ENCODE results near the gene FAU. TPM values are rescaled to one million over a fixed set of nuclear protein-coding genes. Genes with fewer than 3 reads are reported as not detected.
A peak's percentile ranks its signal among the peaks of the same experiment; 100 is the strongest.

FAU gene
- total RNA-seq, 1 donor from 2014 or later = 710 TPM

DNA sequence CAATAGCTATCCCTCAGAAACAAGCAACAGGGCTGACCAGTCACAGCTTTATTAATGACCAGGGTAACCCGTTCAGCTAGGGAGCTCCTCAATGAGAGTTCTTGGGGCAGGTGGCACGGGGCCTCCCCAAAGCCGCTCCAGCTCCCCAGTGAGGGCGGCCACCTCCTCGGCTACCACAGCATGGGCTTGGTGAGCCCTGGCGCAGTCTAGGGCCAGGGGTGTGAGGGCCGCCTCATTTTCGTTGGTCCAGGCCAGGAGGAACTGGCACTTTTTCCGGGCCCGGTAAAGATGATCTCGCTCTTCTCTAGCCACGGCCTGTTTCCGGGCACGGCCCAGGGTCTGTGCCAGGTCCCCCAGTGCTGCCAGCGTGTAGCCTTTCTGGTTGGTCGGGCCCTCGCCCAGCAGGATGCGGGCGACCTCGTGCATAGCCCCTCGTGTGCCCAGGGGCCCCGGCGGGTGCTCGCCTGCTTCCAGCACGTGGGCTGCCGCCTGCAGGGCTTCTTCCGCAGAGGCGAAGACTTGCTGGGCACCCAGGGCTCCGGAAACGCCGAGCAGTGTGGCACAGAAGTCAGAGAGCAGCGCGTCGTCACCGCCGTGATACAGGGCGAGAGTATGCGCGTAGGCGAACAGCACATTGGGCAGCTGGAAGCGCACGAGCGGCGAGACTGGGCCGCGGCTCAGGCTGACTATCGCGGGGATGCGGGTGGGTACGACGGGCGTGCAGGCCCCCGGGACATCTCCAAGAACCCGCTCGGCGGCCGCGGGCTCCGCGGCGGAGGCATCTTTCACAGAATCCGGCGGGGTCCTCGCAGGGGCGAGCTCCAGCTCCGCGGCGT, 5.3 kb downstream of the FAU start:
- peaks cover 2% of the 10 kb centered on the region for H3K27me3 Mint-ChIP-seq (ENCODE audit: low read depth)
- H3K27ac Mint-ChIP-seq = peak overlapping the region; percentile 83
- H3K36me3 Mint-ChIP-seq = peaks cover 10% of the 10 kb centered on the region
- no peaks in the 10 kb centered on the region for H3K9me3 Mint-ChIP-seq
- peak overlapping the region; percentile 85 for H3K4me3 Mint-ChIP-seq
- TF ChIP-seq, protein P1, sequence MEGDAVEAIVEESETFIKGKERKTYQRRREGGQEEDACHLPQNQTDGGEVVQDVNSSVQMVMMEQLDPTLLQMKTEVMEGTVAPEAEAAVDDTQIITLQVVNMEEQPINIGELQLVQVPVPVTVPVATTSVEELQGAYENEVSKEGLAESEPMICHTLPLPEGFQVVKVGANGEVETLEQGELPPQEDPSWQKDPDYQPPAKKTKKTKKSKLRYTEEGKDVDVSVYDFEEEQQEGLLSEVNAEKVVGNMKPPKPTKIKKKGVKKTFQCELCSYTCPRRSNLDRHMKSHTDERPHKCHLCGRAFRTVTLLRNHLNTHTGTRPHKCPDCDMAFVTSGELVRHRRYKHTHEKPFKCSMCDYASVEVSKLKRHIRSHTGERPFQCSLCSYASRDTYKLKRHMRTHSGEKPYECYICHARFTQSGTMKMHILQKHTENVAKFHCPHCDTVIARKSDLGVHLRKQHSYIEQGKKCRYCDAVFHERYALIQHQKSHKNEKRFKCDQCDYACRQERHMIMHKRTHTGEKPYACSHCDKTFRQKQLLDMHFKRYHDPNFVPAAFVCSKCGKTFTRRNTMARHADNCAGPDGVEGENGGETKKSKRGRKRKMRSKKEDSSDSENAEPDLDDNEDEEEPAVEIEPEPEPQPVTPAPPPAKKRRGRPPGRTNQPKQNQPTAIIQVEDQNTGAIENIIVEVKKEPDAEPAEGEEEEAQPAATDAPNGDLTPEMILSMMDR (IDR thresholded peaks at IDR 0.05; ENCODE audit: unreplicated experiment) = no peak
- peaks cover 36% of the 10 kb centered on the region for H3K4me1 Mint-ChIP-seq
- peak in 1 of 2 experiments; percentile 57 for DNase-seq (ENCODE audit: low spot score in 2 of 2, unreplicated experiment in 2 of 2)

DNA sequence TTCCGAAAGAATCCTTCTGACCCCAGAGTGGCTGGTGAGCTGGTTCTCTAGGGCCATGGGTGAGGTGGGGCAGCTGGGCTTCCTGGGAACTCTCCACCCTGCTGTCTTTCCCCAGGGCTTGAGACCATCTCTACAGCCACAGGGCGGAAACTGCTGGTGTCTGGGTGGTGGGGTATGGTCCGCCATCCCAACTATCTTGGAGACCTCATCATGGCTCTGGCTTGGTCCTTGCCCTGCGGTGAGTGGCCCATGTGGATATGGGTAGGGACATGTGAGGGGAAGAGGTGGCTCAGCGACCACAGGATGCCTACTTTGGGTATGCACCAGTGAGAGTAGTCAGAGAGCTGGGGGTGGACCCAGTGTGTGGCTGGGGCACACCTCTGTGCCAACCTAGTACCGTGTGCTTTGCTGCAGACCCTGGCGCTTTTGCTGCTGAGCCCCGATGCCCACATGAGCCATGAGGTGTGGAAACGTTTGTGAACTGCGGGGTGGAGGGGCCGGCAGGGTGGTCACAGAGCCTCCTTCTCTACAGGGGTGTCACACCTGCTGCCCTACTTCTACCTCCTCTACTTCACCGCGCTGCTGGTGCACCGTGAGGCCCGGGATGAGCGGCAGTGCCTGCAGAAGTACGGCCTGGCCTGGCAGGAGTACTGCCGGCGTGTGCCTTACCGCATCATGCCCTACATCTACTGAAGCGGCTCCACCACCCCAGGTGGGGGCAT, 6.4 kb downstream of the FAU start:
- no peak overlapping the region for H3K27ac Mint-ChIP-seq
- H3K4me1 Mint-ChIP-seq = peaks cover 37% of the 10 kb centered on the region
- TF ChIP-seq, protein P1 (IDR thresholded peaks at IDR 0.05; ENCODE audit: unreplicated experiment) = no peak
- no peaks in the 10 kb centered on the region for H3K9me3 Mint-ChIP-seq
- DNase-seq (ENCODE audit: low spot score in 2 of 2, unreplicated experiment in 2 of 2) = no peak
- H3K27me3 Mint-ChIP-seq (ENCODE audit: low read depth) = peaks cover 2% of the 10 kb centered on the region
- H3K4me3 Mint-ChIP-seq = peak overlapping the region; percentile 39
- peaks cover 10% of the 10 kb centered on the region for H3K36me3 Mint-ChIP-seq

DNA sequence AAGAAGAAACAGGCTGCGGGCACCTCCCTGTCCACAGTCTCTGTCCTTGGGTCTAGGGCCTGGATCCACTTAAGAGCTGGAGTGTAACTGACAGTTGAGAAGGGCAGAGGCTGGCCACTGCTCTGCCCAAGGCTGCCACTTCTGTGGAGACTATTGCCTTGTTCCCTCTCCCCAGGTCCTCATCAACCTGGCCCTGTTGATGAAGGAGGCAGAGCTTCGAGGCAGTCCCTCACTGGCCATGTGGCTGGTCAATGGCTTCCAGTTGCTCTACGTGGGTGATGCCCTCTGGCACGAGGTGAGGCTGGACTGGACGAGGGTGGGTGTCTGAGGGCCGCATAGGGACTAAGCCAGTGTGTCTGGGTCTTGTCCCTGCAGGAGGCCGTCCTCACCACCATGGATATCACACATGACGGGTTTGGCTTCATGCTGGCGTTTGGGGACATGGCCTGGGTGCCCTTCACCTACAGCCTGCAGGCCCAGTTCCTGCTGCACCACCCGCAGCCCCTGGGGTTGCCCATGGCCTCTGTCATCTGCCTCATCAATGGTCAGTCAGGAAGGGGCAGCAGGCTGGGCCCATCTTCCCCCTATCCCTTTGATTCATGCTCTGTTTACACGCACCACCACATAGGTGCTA, 7.3 kb downstream of the FAU start:
- Mint-ChIP-seq H3K4me3 (peak overlapping the region; percentile 39), H3K27ac (no peak overlapping the region), H3K36me3 (peaks cover 9% of the 10 kb centered on the region), H3K27me3 (ENCODE audit: low read depth) (peaks cover 2% of the 10 kb centered on the region), H3K9me3 (no peaks in the 10 kb centered on the region), H3K4me1 (peaks cover 37% of the 10 kb centered on the region)
- DNase-seq (ENCODE audit: low spot score in 2 of 2, unreplicated experiment in 2 of 2) = no peak
- TF ChIP-seq, protein P1 (IDR thresholded peaks at IDR 0.05; ENCODE audit: unreplicated experiment) = no peak

DNA sequence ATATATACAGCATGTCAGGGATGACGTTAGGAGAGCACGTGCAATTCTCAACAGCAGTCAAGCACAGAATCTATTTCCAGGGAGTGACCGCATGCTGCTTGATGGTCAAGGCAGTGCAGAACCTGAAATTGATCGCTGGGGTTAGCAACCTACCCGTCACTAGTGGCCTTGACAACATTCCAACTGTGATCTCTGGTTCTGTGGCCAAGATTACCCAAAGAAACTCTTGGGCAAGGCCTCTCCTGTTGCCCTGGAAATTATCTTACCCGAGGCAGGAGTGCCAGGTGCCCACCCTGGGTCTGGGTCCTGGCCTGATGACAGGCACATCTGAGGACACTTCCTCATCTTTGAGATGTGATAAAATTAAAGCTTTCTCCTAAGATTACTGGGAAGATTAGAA, 8.1 kb downstream of the FAU start:
- H3K4me1 Mint-ChIP-seq = peaks cover 36% of the 10 kb centered on the region
- H3K36me3 Mint-ChIP-seq = peaks cover 8% of the 10 kb centered on the region
- H3K9me3 Mint-ChIP-seq = no peaks in the 10 kb centered on the region
- TF ChIP-seq, protein P1 (IDR thresholded peaks at IDR 0.05; ENCODE audit: unreplicated experiment) = no peak
- H3K27me3 Mint-ChIP-seq (ENCODE audit: low read depth) = peaks cover 2% of the 10 kb centered on the region
- no peak for DNase-seq (ENCODE audit: low spot score in 2 of 2, unreplicated experiment in 2 of 2)
- H3K4me3 Mint-ChIP-seq = peak overlapping the region; percentile 95
- H3K27ac Mint-ChIP-seq = peak overlapping the region; percentile 96

DNA sequence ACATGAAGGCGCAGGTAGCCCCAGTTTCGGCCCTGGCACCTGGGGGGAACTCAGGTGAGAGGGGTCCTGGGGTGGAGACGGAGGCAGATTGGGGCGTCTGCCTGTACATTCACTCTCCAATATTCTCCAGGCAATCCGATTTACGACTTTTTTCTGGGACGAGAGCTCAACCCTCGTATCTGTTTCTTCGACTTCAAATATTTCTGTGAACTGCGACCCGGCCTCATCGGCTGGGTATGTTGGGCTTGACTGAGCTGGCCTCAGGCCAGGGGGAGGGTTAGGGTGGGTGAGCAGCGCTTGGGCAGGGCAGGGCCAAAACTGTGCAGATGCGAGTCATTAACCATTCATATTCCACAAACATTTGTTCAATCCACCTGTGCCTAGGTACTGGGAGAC, 8.6 kb downstream of the FAU start:
- H3K27me3 Mint-ChIP-seq (ENCODE audit: low read depth) = peaks cover 2% of the 10 kb centered on the region
- peaks cover 3% of the 10 kb centered on the region for H3K36me3 Mint-ChIP-seq
- no peak for DNase-seq (ENCODE audit: low spot score in 2 of 2, unreplicated experiment in 2 of 2)
- TF ChIP-seq, protein P1 (IDR thresholded peaks at IDR 0.05; ENCODE audit: unreplicated experiment) = no peak
- H3K4me1 Mint-ChIP-seq = peaks cover 36% of the 10 kb centered on the region
- H3K9me3 Mint-ChIP-seq = no peaks in the 10 kb centered on the region
- H3K27ac Mint-ChIP-seq = peak overlapping the region; percentile 96
- peak overlapping the region; percentile 95 for H3K4me3 Mint-ChIP-seq

Measured in mesothelial cell of epicardium (in vitro differentiated cells).